DND-41 (cell line): Measurements from ENCODE around the gene LHX4.

Source experiments
- ATAC-seq: fragments of 200-7000 bp; cut with Tn5 transposase; 3 replicates; pipeline ENCODE4 v1.9.1; 2021; ENCODE audit warnings: low read depth; ENCODE audit not compliant: insufficient read depth
- DNase-seq: peaks from one replicate; pipeline ENCODE4 v3.0.0-alpha.2; 2020
- H2AFZ ChIP-seq: 2 replicates; pipeline ENCODE4 v1.6.0; 2012; ENCODE audit warnings: low read depth, low read length
- H3K27ac ChIP-seq: 2 replicates; pipeline ENCODE4 v1.5.1; 2012; ENCODE audit warnings: low read length, inconsistent platforms
- H3K27me3 ChIP-seq: fragments of 200-600 bp; sonication (generic); 2 replicates; pipeline ENCODE4 v1.6.0; 2012; ENCODE audit warnings: low read length, mild to moderate bottlenecking, inconsistent platforms; ENCODE audit not compliant: insufficient read depth, poor library complexity
- H3K36me3 ChIP-seq: 2 replicates; pipeline ENCODE4 v1.5.1; 2012; ENCODE audit warnings: low read length, inconsistent platforms; ENCODE audit not compliant: insufficient read depth
- H3K4me1 ChIP-seq: 2 replicates; pipeline ENCODE4 v1.5.1; 2012; ENCODE audit warnings: mild to moderate bottlenecking, low read length; ENCODE audit not compliant: insufficient read depth
- H3K4me2 ChIP-seq: 2 replicates; pipeline ENCODE4 v1.6.0; 2012; ENCODE audit warnings: mild to moderate bottlenecking, moderate library complexity, low read length, inconsistent platforms; ENCODE audit not compliant: insufficient read depth
- H3K4me3 ChIP-seq, 2 experiments: fragments of 200-600 bp in 1 of 2; shearing (Covaris generic) in 1 of 2; 2 replicates each; pipeline ENCODE4 v1.5.1; 2012 to 2016; ENCODE audit warnings: inconsistent platforms in 2 of 2, low read length in 2 of 2, mild to moderate bottlenecking in 2 of 2, low read depth in 1 of 2, moderate library complexity in 1 of 2
- H3K79me2 ChIP-seq: 2 replicates; pipeline ENCODE4 v1.6.0; 2012; ENCODE audit warnings: low read length, inconsistent platforms; ENCODE audit not compliant: insufficient read depth
- H3K9ac ChIP-seq: 2 replicates; pipeline ENCODE4 v1.6.0; 2012; ENCODE audit warnings: low read depth, mild to moderate bottlenecking, inconsistent platforms, low read length, moderate library complexity
- H3K9me3 ChIP-seq: 2 replicates; pipeline ENCODE4 v1.5.1; 2012; ENCODE audit warnings: low read length, moderate library complexity, mild to moderate bottlenecking, inconsistent platforms; ENCODE audit not compliant: insufficient read depth, severe bottlenecking
- H4K20me1 ChIP-seq: 2 replicates; pipeline ENCODE4 v1.6.0; 2012; ENCODE audit warnings: low read length; ENCODE audit not compliant: insufficient read depth
- CTCF ChIP-seq: IDR thresholded peaks from 2 replicates; pipeline ENCODE4 v1.5.1; 2012; ENCODE audit warnings: borderline replicate concordance, low read length, moderate library complexity, mild to moderate bottlenecking; ENCODE audit not compliant: poor library complexity, severe bottlenecking; ENCODE audit errors: extremely low read depth
- EZH2 ChIP-seq: IDR thresholded peaks from 3 replicates; pipeline ENCODE4 v1.6.1; 2012; ENCODE audit warnings: borderline replicate concordance, low read depth, mild to moderate bottlenecking, moderate library complexity, low read length, inconsistent platforms; ENCODE audit not compliant: severe bottlenecking

LHX4 gene

GRCh38 chr1:180286417-180286816 lies 56.4 kb downstream of the LHX4 start:
- Histone ChIP-seq H3K27ac (no peak overlapping the region), H3K4me3 (no peak overlapping the region), H3K79me2 (no peaks in the 10 kb centered on the region), H3K36me3 (peaks cover 36% of the 10 kb centered on the region; the same call in 1 of the 2 replicates), H3K27me3 (no peaks in the 10 kb centered on the region), H3K9me3 (no peaks in the 10 kb centered on the region), H3K4me2 (no peak overlapping the region), H3K4me1 (no peaks in the 10 kb centered on the region), H2AFZ (no peak overlapping the region), H4K20me1 (no peaks in the 10 kb centered on the region), H3K9ac (no peak overlapping the region)
- TF ChIP-seq EZH2 (no peak), CTCF (no peak)
- DNase-seq (no peak), ATAC-seq (no peak)

GRCh38 chr1:180287988-180288705 lies 58.1 kb downstream of the LHX4 start:
- no peak for TF ChIP-seq CTCF
- TF ChIP-seq EZH2, result no peak
- ATAC-seq (no peak), DNase-seq (no peak)
- H3K79me2 ChIP-seq, result no peaks in the 10 kb centered on the region
- H3K4me2 ChIP-seq, result no peak overlapping the region
- no peak overlapping the region for H3K27ac ChIP-seq
- H3K9me3 ChIP-seq, result no peaks in the 10 kb centered on the region
- no peaks in the 10 kb centered on the region for H3K4me1 ChIP-seq
- no peak overlapping the region for H3K9ac ChIP-seq
- H3K4me3 ChIP-seq, result no peak overlapping the region
- H2AFZ ChIP-seq, result no peak overlapping the region
- peaks cover 33% of the 10 kb centered on the region; the same call in 1 of the 2 replicates for H3K36me3 ChIP-seq
- no peaks in the 10 kb centered on the region for H3K27me3 ChIP-seq
- H4K20me1 ChIP-seq, result no peaks in the 10 kb centered on the region

- Histone ChIP-seq H3K27me3 (no peaks in the 10 kb centered on the region), H3K27ac (no peak overlapping the region), H3K4me1 (no peaks in the 10 kb centered on the region), H3K9me3 (no peaks in the 10 kb centered on the region), H3K36me3 (peaks cover 29% of the 10 kb centered on the region; the same call in 1 of the 2 replicates), H3K4me3 (no peak overlapping the region), H3K9ac (no peak overlapping the region), H2AFZ (no peak overlapping the region), H3K4me2 (no peak overlapping the region), H4K20me1 (no peaks in the 10 kb centered on the region), H3K79me2 (no peaks in the 10 kb centered on the region)
- no peak for TF ChIP-seq EZH2
- no peak for ATAC-seq
- DNase-seq, result no peak
Observed at GRCh38 chr1:180288940-180289339, 58.9 kb downstream of the LHX4 start.

DNA sequence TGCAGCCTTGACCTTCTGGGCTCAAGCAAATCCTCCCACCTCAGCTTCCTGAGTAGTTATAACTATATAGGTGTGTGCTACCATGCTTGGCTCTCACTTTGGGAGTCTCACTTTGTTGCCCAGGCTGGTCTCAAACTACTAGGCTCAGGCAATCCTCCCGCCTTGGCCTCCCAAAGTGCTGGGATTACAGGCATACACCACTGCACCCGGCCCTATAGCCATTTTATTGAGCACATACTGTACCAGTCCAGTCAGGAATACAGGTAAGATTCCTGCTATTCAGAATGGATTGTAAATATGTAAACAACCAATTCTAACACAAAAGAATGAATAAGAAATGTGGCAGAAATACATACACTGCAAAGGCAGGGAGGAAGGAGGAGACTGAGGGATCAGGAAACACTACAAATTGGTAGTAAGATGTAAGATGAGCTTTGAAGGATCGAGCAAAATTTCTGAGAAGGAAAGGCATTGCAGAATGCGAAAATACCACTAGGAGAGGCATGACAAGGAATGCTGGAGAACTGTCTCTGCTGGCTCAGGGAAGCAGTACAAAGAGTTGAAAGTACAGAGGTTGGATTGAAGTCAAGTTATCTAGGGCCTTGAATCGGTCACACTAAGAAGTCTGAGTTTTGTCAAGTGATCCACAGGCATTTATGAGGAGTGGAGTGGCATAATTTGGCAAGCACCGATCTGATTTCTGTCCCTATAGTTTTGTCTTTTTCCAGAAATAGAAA lies 60.4 kb downstream of the LHX4 start:
- H3K27ac ChIP-seq, result no peak overlapping the region
- no peak overlapping the region for H3K9ac ChIP-seq
- TF ChIP-seq CTCF (no peak), EZH2 (no peak)
- no peak overlapping the region for H3K4me3 ChIP-seq
- H3K4me1 ChIP-seq, result no peaks in the 10 kb centered on the region
- H3K9me3 ChIP-seq, result no peaks in the 10 kb centered on the region
- no peak overlapping the region for H3K4me2 ChIP-seq
- H3K79me2 ChIP-seq, result no peaks in the 10 kb centered on the region
- H2AFZ ChIP-seq, result no peak overlapping the region
- H4K20me1 ChIP-seq, result no peaks in the 10 kb centered on the region
- peaks cover 19% of the 10 kb centered on the region; the same call in 1 of the 2 replicates for H3K36me3 ChIP-seq
- no peak for DNase-seq
- no peak for ATAC-seq
- no peaks in the 10 kb centered on the region for H3K27me3 ChIP-seq
